Activated CD4-positive, alpha-beta T cell treated with anti-CD3 and anti-CD28 coated beads for 36 hours (primary cell): ENCODE data around the gene GALNT7. TPM values are rescaled to one million over a fixed set of nuclear protein-coding genes. Genes with fewer than 3 reads are reported as not detected.

Experiments
- ATAC-seq: fragments of 200-7000 bp; cut with Tn5 transposase; one replicate; pipeline ENCODE4 v1.10.0; 2021; ENCODE audit warnings: mild to moderate bottlenecking, moderate library complexity
- CTCF ChIA-PET: fragments of 350-600 bp; sonication (Branson Sonifier 250); formaldehyde crosslinking; loops from one replicate; lab custom pipeline; 2021; ENCODE audit warnings: antibody characterized with exemption; lab: Charles Lee
- POLR2A ChIA-PET: fragments of 350-600 bp; sonication (Branson Sonifier 250); formaldehyde crosslinking; loops from one replicate; lab custom pipeline; 2021; ENCODE audit warnings: antibody characterized with exemption, inconsistent platforms; lab: Charles Lee
- DNase-seq: peaks from one replicate; pipeline ENCODE4 v3.0.0-alpha.2; 2020
- H3K27ac Mint-ChIP-seq: one replicate; pipeline ENCODE4 v1.8.0; 2021; ENCODE audit warnings: mixed read lengths
- H3K27me3 Mint-ChIP-seq: one replicate; pipeline ENCODE4 v1.8.0; 2021; ENCODE audit warnings: mixed read lengths
- H3K36me3 Mint-ChIP-seq: one replicate; pipeline ENCODE4 v1.8.0; 2021; ENCODE audit warnings: low read depth, mixed read lengths
- H3K4me1 Mint-ChIP-seq: one replicate; pipeline ENCODE4 v1.8.0; 2021; ENCODE audit warnings: mixed read lengths
- H3K4me3 Mint-ChIP-seq: one replicate; pipeline ENCODE4 v1.8.0; 2021; ENCODE audit warnings: mild to moderate bottlenecking, moderate library complexity, mixed read lengths
- H3K9me3 Mint-ChIP-seq: one replicate; pipeline ENCODE4 v1.8.0; 2021; ENCODE audit warnings: low read depth, mixed read lengths
- intact Hi-C, 2 experiments: fragments of 100-400 bp; cut with DNase I in 1 of 2; cut with micrococcal nuclease in 1 of 2; formaldehyde crosslinking; loops; one replicate each; pipeline versions ENCODE4 v1.14.2 to v1.15.1; 2022 to 2024; cut with DNase I, micrococcal nuclease
- total RNA-seq, 2 experiments: library from RNA; stranded (reverse); gene quantifications; one replicate each; pipeline ENCODE4 v1.2.3, GENCODE V29; 2021

The GALNT7 gene
- total RNA-seq, 2 experiments from 2014 or later = 11.4 to 15.1 TPM

DNA sequence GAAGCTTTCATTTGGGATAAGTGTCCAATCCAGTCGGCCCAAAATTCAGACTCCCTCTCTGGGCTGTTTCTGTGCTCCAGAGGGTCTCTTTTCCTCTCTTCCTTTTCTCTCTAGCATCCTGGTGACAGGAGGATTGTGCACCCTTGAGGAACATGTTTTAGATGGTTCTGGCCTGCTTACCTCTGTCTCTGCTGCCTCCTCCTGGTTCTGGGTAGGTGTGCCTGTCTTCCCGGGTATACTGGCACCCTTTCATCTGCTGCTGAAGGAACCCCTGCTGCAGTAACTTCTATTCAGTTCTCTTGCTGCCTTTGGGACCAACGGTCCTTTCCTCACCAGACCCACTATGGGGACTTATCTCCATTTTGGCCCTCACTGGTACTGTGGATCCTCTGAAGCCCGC, 112.4 kb downstream of the GALNT7 start:
- ATAC-seq (no peak), DNase-seq (no peak)
- H3K27me3 Mint-ChIP-seq = no peaks in the 10 kb centered on the region
- peaks cover 41% of the 10 kb centered on the region for H3K36me3 Mint-ChIP-seq
- intact Hi-C loops = no loop called here
- peaks cover 30% of the 10 kb centered on the region for H3K9me3 Mint-ChIP-seq
- ChIA-PET CTCF (interaction anchor here (0.9 to 1.8 kb wide), 5 partner anchors 11 to 267 kb away, joined by 3 to 7 read pairs (median 3); no protein-coding TSS in a partner anchor), POLR2A (no interaction called here)
- H3K27ac Mint-ChIP-seq = no peak overlapping the region
- H3K4me3 Mint-ChIP-seq = no peak overlapping the region
- H3K4me1 Mint-ChIP-seq = no peaks in the 10 kb centered on the region

- ATAC-seq = no peak
- ChIA-PET CTCF (interaction anchor here (0.6 to 1.8 kb wide), 7 partner anchors 10 to 268 kb away, joined by 3 to 7 read pairs (median 3); no protein-coding TSS in a partner anchor), POLR2A (no interaction called here)
- peaks cover 43% of the 10 kb centered on the region for H3K36me3 Mint-ChIP-seq
- DNase-seq = no peak
- H3K27me3 Mint-ChIP-seq = no peaks in the 10 kb centered on the region
- no peak overlapping the region for H3K27ac Mint-ChIP-seq
- no peak overlapping the region for H3K4me3 Mint-ChIP-seq
- H3K9me3 Mint-ChIP-seq = peaks cover 30% of the 10 kb centered on the region
- intact Hi-C loops = no loop called here
- no peaks in the 10 kb centered on the region for H3K4me1 Mint-ChIP-seq
Observed at GRCh38 chr4:173281406-173282255, 113.0 kb downstream of the GALNT7 start.

GRCh38 chr4:173282256-173282562, 113.6 kb downstream of the GALNT7 start:
- POLR2A ChIA-PET = no interaction called here
- CTCF ChIA-PET = interaction anchor here (0.7 to 1.3 kb wide), 5 partner anchors 18 to 269 kb away, joined by 3 to 5 read pairs (median 4); no protein-coding TSS in a partner anchor

DNA sequence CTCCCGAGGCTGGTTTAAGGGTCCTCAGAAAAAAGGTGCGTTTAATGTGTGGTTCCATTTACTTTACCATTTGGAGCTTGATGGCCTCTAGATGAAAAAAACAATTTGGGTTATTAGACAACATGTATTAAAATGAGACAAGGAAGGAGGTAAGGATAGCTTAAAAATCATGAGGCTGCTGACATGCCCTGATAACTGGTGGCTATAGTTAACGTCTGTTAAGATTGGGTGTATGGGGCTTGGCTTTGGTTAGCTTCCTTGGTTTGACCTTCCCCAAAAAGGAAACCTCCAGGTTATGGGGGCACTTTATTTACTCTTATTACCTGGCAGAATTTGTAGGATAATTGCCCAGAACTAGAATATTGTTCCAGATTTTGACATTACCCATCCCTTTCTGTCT, 114.0 kb downstream of the GALNT7 start:
- no peaks in the 10 kb centered on the region for H3K4me1 Mint-ChIP-seq
- ChIA-PET CTCF (interaction anchor here (0.7 to 1.3 kb wide), 5 partner anchors 17 to 269 kb away, joined by 3 to 5 read pairs (median 4); no protein-coding TSS in a partner anchor), POLR2A (no interaction called here)
- no peak for DNase-seq
- H3K9me3 Mint-ChIP-seq = peaks cover 33% of the 10 kb centered on the region
- ATAC-seq = no peak
- intact Hi-C loops = no loop called here
- H3K4me3 Mint-ChIP-seq = no peak overlapping the region
- no peaks in the 10 kb centered on the region for H3K27me3 Mint-ChIP-seq
- H3K27ac Mint-ChIP-seq = no peak overlapping the region
- H3K36me3 Mint-ChIP-seq = peaks cover 45% of the 10 kb centered on the region

More at GRCh38 chr4:173282256-173282562, 113.6 kb downstream of the GALNT7 start:
- Mint-ChIP-seq H3K4me3 (no peak overlapping the region), H3K4me1 (no peaks in the 10 kb centered on the region), H3K27me3 (no peaks in the 10 kb centered on the region), H3K36me3 (peaks cover 45% of the 10 kb centered on the region), H3K27ac (no peak overlapping the region), H3K9me3 (peaks cover 33% of the 10 kb centered on the region)
- intact Hi-C loops = no loop called here
- ATAC-seq = no peak
- DNase-seq = no peak

GRCh38 chr4:173284463-173284862, 115.9 kb downstream of the GALNT7 start:
- ChIA-PET CTCF (no interaction called here), POLR2A (no interaction called here)
- Mint-ChIP-seq H3K9me3 (peaks cover 33% of the 10 kb centered on the region), H3K36me3 (peaks cover 43% of the 10 kb centered on the region), H3K4me1 (peaks cover 12% of the 10 kb centered on the region), H3K27ac (no peak overlapping the region), H3K27me3 (no peaks in the 10 kb centered on the region), H3K4me3 (no peak overlapping the region)
- ATAC-seq (no peak), DNase-seq (no peak)
- intact Hi-C loops = no loop called here

DNA sequence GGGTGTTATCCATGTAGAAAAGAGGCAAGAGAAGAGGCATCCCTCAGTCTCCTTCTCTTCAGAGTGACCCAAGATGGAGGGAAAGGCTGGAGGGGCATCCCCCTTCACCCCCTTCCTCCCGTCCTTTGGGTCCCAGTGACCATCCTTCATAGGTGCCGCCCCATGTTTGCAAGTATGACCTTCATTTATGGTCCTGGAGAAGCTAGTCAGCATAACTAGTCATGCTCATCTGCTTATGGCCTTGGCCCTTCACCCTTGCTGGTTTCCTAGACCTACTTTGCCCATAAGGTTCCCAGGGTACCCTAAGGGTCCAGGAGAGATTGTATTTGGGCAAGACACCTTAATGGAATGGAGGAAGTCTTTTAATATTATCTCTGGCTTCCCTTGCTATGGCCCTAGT, 118.9 kb downstream of the GALNT7 start:
- CTCF ChIA-PET = interaction anchor here (0.6 to 3.2 kb wide), 11 partner anchors 10 to 452 kb away, joined by 3 to 19 read pairs (median 4); no protein-coding TSS in a partner anchor
- Mint-ChIP-seq H3K4me1 (peaks cover 16% of the 10 kb centered on the region), H3K4me3 (no peak overlapping the region), H3K27ac (no peak overlapping the region), H3K36me3 (peaks cover 29% of the 10 kb centered on the region), H3K27me3 (no peaks in the 10 kb centered on the region), H3K9me3 (peaks cover 19% of the 10 kb centered on the region)
- ATAC-seq (no peak), DNase-seq (no peak)
- intact Hi-C loops = no loop called here
- POLR2A ChIA-PET = no interaction called here

- H3K36me3 Mint-ChIP-seq = peaks cover 23% of the 10 kb centered on the region
- H3K4me3 Mint-ChIP-seq = no peak overlapping the region
- peak overlapping the region; percentile 62 for H3K27ac Mint-ChIP-seq
- ChIA-PET CTCF (interaction anchor here (0.6 to 3.2 kb wide), 10 partner anchors 11 to 453 kb away, joined by 4 to 19 read pairs (median 4); no protein-coding TSS in a partner anchor), POLR2A (no interaction called here)
- intact Hi-C loops = loop anchor here (1.0 kb wide), 2 partner anchors 129 to 206 kb away; no protein-coding TSS in a partner anchor
- no peaks in the 10 kb centered on the region for H3K27me3 Mint-ChIP-seq
- peak; percentile 46 for ATAC-seq
- peaks cover 16% of the 10 kb centered on the region for H3K9me3 Mint-ChIP-seq
- H3K4me1 Mint-ChIP-seq = peaks cover 16% of the 10 kb centered on the region
- DNase-seq = peak; percentile 86
Observed at GRCh38 chr4:173288296-173288695, 119.7 kb downstream of the GALNT7 start.

- Mint-ChIP-seq H3K4me3 (peak overlapping the region; percentile 49), H3K27me3 (no peaks in the 10 kb centered on the region), H3K36me3 (peaks cover 19% of the 10 kb centered on the region), H3K4me1 (peaks cover 16% of the 10 kb centered on the region), H3K9me3 (peaks cover 16% of the 10 kb centered on the region), H3K27ac (peak overlapping the region; percentile 62)
- ATAC-seq (peak; percentile 85), DNase-seq (no peak)
- intact Hi-C loops = loop anchor here (1.0 kb wide), 2 partner anchors 128 to 205 kb away; no protein-coding TSS in a partner anchor
- POLR2A ChIA-PET = no interaction called here
- CTCF ChIA-PET = interaction anchor here (0.6 to 3.2 kb wide), 11 partner anchors 12 to 267 kb away, joined by 4 to 19 read pairs (median 5); no protein-coding TSS in a partner anchor
Observed at GRCh38 chr4:173288698-173289352, 120.2 kb downstream of the GALNT7 start.

DNA sequence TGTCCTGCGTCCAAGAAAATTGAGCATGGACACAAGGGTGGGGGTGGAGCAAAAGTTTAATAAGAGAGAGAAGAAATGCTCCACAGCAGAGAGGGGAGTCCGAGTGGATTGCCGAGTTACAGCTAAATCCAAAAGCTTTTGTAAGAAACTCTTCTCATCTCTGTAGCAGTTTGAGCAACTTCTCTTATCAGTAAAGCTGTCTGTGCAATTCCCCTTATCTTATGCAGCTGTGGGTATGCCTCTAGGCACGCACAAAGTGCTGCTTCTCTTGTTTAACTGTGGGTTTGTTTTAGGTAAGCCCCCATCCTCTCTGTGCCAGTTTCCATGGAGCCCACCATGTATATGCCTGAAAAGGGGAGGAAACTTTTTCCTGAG, 120.7 kb downstream of the GALNT7 start:
- Mint-ChIP-seq H3K27ac (no peak overlapping the region), H3K4me1 (peaks cover 16% of the 10 kb centered on the region), H3K4me3 (peak overlapping the region; percentile 49), H3K9me3 (peaks cover 12% of the 10 kb centered on the region), H3K36me3 (peaks cover 19% of the 10 kb centered on the region), H3K27me3 (no peaks in the 10 kb centered on the region)
- ChIA-PET POLR2A (interaction anchor here (0.6 kb wide), 1 partner anchor 201 kb away, joined by 3 read pairs; no protein-coding TSS in a partner anchor), CTCF (interaction anchor here (0.6 to 3.2 kb wide), 8 partner anchors 12 to 158 kb away, joined by 3 to 19 read pairs (median 4); no protein-coding TSS in a partner anchor)
- intact Hi-C loops = no loop called here
- peak; percentile 34 for ATAC-seq
- no peak for DNase-seq

- ChIA-PET CTCF (interaction anchor here (0.6 to 2.4 kb wide), 12 partner anchors 8 to 1094 kb away, joined by 3 to 30 read pairs (median 4); no protein-coding TSS in a partner anchor), POLR2A (no interaction called here)
- no peaks in the 10 kb centered on the region for H3K9me3 Mint-ChIP-seq
- no peak overlapping the region for H3K4me3 Mint-ChIP-seq
- H3K27ac Mint-ChIP-seq = no peak overlapping the region
- peaks cover 1% of the 10 kb centered on the region for H3K36me3 Mint-ChIP-seq
- ATAC-seq (no peak), DNase-seq (no peak)
- no peaks in the 10 kb centered on the region for H3K27me3 Mint-ChIP-seq
- peaks cover 16% of the 10 kb centered on the region for H3K4me1 Mint-ChIP-seq
- intact Hi-C loops = no loop called here
Observed at GRCh38 chr4:173291899-173292298, 123.3 kb downstream of the GALNT7 start.

DNA sequence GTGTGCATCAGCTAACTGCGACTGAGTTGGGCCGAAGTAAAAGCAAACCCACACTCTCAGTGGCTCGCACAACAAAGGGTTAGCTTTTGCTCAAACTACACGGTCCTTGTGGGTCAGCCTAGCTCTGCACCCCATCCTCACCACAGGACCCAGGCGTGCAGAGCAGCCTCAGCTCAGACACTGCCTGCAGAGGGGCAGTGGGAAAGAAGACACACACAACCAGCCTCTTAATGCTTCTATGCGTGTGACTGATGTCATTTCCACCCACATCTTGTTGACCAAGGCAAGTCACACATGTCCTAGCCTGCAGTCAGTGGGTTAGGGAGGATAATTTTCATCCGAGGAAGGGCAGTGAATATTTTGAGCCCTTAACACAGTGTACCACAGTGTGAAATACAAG, 125.1 kb downstream of the GALNT7 start:
- Mint-ChIP-seq H3K27ac (no peak overlapping the region), H3K27me3 (no peaks in the 10 kb centered on the region), H3K36me3 (no peaks in the 10 kb centered on the region), H3K4me3 (no peak overlapping the region), H3K4me1 (peaks cover 11% of the 10 kb centered on the region), H3K9me3 (no peaks in the 10 kb centered on the region)
- ATAC-seq (no peak), DNase-seq (no peak)
- ChIA-PET CTCF (interaction anchor here (0.5 to 1.9 kb wide), 5 partner anchors 12 to 814 kb away, joined by 3 to 9 read pairs (median 3); no protein-coding TSS in a partner anchor), POLR2A (no interaction called here)
- intact Hi-C loops = no loop called here
